ENCODE data around the gene RPA1. TPM values are rescaled to one million over a fixed set of nuclear protein-coding genes. Genes with fewer than 3 reads are reported as not detected.

Gene RPA1
- total and polyA plus RNA-seq, 2 of the 4 experiments (the other 2 are of a cell fraction), result 38.4 to 48.2 TPM

DNA sequence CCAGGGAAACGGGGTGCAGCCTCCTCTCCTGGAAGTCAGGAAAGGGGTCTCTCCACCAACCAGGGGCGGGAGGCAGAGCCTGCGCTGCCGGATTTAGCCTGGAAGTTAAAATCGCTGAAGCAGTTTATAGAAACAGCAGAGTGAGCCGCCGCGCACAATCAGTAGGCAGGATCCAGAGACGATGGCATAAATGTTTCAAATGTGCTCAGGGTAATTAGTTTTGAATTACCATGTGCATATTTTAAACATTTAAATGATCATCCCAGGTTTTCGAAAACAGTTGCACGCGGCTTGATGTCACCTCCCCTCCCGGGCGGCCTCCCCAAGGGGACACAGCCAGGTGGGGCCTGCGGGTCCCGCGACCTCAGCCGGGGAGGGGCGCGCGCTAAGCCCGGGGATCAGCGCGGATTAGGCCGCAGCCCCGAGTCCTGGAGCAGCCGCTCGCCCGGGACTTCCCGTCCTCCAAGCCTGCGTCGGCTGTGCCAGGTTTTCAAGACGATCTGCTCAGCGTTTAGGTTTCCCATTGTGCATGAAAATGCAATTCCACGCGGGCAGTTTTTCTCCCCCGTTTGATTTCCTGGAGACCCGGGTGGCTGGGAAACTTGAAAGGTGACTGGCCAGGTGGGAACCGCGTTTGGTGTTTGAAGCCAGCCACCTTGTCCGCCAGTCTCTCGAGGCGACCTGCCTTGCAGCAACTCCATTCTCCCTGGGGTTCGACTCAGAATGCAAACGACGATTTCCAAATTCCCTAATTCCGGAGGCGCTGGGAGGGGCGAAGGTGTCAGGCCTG is 78.3 kb downstream of the RPA1 start (continued):
- no peak for TF ChIP-seq CTCF (conservative IDR thresholded peaks at IDR 0.05; ENCODE audit: low read depth, low read length)

DNA sequence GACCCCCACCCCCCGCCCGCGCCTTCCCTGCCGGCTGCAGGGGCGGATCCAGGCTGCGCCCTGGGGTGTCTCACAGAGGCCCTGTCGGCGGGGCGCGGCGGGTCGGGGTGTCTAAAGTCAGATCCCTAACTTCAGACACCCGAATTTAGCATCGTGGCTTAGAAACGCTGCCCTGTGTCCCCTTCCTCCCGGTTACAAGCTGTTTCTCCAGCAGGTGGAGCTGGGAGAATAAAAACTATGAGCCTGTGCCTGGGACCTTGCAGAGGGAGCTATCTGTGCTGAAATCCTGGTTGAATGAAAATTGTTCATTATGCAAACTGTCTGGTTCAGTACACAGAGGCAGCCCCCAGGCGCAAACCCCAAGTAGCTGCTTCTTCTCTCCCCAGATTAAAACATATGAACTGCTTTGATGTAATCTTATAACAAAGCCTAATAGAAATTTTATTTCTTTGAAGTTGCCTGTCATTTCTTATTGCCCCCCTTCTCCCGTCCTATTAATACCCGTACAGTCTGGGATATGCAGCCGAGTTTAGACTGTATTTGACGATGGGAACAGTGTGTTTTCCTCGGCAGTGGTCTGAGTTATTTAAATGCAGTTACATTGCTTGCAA is 79.0 kb downstream of the RPA1 start:
- no peak overlapping the region for H2AK9ac ChIP-seq (replicated peaks; ENCODE audit: low read depth, low read length, poor library complexity)
- H4K91ac ChIP-seq (ENCODE audit: insufficient read depth, low read depth, low read length), result no peak overlapping the region
- H3K4ac ChIP-seq (ENCODE audit: low read depth, low read length), result no peak overlapping the region
- no peak overlapping the region for H2BK5ac ChIP-seq (ENCODE audit: low read depth, low read length, poor library complexity, severe bottlenecking)
- H3K56ac ChIP-seq (ENCODE audit: extremely low read depth, insufficient read depth, low read length), result no peak overlapping the region
- H2AFZ ChIP-seq (replicated peaks; ENCODE audit: low read length, poor library complexity), result peak overlapping the region; percentile 73
- no peak overlapping the region for H3K23ac ChIP-seq (ENCODE audit: low read depth, low read length)
- TF ChIP-seq CTCF (conservative IDR thresholded peaks at IDR 0.05; ENCODE audit: low read depth, low read length), result peak; percentile 83
- no peak for TF ChIP-seq MAFK (IDR thresholded peaks at IDR 0.05; ENCODE audit: low read depth, low read length)
- peak; percentile 86 for TF ChIP-seq RAD21 (IDR thresholded peaks at IDR 0.05; ENCODE audit: low read length)
- TF ChIP-seq MAZ (IDR thresholded peaks at IDR 0.05; ENCODE audit: borderline replicate concordance, low read depth, low read length), result no peak
- no peak for TF ChIP-seq CHD1 (IDR thresholded peaks at IDR 0.05; ENCODE audit: low read depth, low read length)
- TF ChIP-seq SMC3 (IDR thresholded peaks at IDR 0.05; ENCODE audit: low read depth, low read length), result peak; percentile 87
- no peaks in the 10 kb centered on the region for H3K36me3 ChIP-seq (ENCODE audit: control insufficient read depth, insufficient read depth, low read length)
- peak overlapping the region; percentile 53; the same call in 1 of the 2 replicates for H3K4me2 ChIP-seq (ENCODE audit: low read depth, low read length)
- peaks cover 72% of the 10 kb centered on the region for H3K27me3 ChIP-seq (ENCODE audit: control insufficient read depth, insufficient read depth, low read length)
- H4K20me1 ChIP-seq (ENCODE audit: insufficient read depth, low read length), result no peaks in the 10 kb centered on the region
- CTCF ChIA-PET, result interaction anchor here (0.5 to 1.1 kb wide), 10 partner anchors 16 to 394 kb away, joined by 3 to 18 read pairs (median 4); partner anchors contain the start of genes HIC1 and RTN4RL1
- no peak overlapping the region for H2BK120ac ChIP-seq (ENCODE audit: low read depth, low read length)
- H3K79me1 ChIP-seq (ENCODE audit: low read depth in 1 of 2, low read length in 2 of 2), result no peaks in the 10 kb centered on the region
- no peaks in the 10 kb centered on the region for H3K9me3 ChIP-seq (ENCODE audit: control insufficient read depth, insufficient read depth, low read length)
- no peak overlapping the region for H4K5ac ChIP-seq (ENCODE audit: low read depth, low read length)
- dilution Hi-C loops (cut with HindIII; ENCODE audit: low sequenced_read_pairs, unreplicated experiment), result no loop called here
- in situ Hi-C loops (cut with MboI; ENCODE audit: low sequenced_read_pairs), result loop anchor here (10.0 kb wide), 1 partner anchor 376 kb away; no protein-coding TSS in a partner anchor
- no peak overlapping the region for H3K4me3 ChIP-seq (ENCODE audit: insufficient read depth, low read depth, low read length)
- H3K9me1 ChIP-seq (ENCODE audit: insufficient read depth, low read length), result no peaks in the 10 kb centered on the region
- POLR2A ChIA-PET (ENCODE audit: unreplicated experiment), result no interaction called here
- H2BK20ac ChIP-seq (ENCODE audit: low read depth, low read length), result no peak overlapping the region
- no peak overlapping the region for H3K14ac ChIP-seq (replicated peaks; ENCODE audit: low read depth, low read length)
- DNase-seq (peak; percentile 73), ATAC-seq (ENCODE audit: low read depth) (peak; percentile 97)
- no peak overlapping the region for H2BK15ac ChIP-seq (ENCODE audit: low read depth, low read length)
- H3K9ac ChIP-seq (ENCODE audit: low read depth, low read length), result no peak overlapping the region
- H4K8ac ChIP-seq (ENCODE audit: low read depth in 2 of 2, low read length in 2 of 2), result no peak overlapping the region
- no TSS peak for BruUV-seq (replicated peaks)
- intact Hi-C loops (cut with micrococcal nuclease), result loop anchor here (1.0 kb wide), 2 partner anchors 117 to 373 kb away; no protein-coding TSS in a partner anchor
- no peaks in the 10 kb centered on the region; the same call in 1 of the 2 replicates for H3K4me1 ChIP-seq (ENCODE audit: control insufficient read depth, insufficient read depth, low read length)
- no peak overlapping the region for H3K27ac ChIP-seq (ENCODE audit: insufficient read depth, low read length)
- no peak overlapping the region for H3K18ac ChIP-seq (ENCODE audit: low read depth, low read length)
- 1% methylated on average over 12 of the region's 22 CpGs; no CpG with 5 or more reads in 1 of the 2 experiments for WGBS, 2 experiments (ENCODE audit: extremely low coverage in 2 of 2, insufficient read length in 1 of 2)
- no peak overlapping the region for H2AK5ac ChIP-seq (ENCODE audit: low read depth, low read length)

Measured in IMR-90 (cell line).